Measurements from ENCODE around the gene CALM1.
A peak's percentile ranks its signal among the peaks of the same experiment; 100 is the strongest.

Gene CALM1

GRCh38 chr14:90383126-90383730 is 13.6 kb upstream of the CALM1 start:
- H3K4me3 ChIP-seq (ENCODE audit: low read depth, low read length): peak overlapping the region; percentile 68
- TF ChIP-seq, protein P1, sequence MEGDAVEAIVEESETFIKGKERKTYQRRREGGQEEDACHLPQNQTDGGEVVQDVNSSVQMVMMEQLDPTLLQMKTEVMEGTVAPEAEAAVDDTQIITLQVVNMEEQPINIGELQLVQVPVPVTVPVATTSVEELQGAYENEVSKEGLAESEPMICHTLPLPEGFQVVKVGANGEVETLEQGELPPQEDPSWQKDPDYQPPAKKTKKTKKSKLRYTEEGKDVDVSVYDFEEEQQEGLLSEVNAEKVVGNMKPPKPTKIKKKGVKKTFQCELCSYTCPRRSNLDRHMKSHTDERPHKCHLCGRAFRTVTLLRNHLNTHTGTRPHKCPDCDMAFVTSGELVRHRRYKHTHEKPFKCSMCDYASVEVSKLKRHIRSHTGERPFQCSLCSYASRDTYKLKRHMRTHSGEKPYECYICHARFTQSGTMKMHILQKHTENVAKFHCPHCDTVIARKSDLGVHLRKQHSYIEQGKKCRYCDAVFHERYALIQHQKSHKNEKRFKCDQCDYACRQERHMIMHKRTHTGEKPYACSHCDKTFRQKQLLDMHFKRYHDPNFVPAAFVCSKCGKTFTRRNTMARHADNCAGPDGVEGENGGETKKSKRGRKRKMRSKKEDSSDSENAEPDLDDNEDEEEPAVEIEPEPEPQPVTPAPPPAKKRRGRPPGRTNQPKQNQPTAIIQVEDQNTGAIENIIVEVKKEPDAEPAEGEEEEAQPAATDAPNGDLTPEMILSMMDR (IDR thresholded peaks at IDR 0.05; ENCODE audit: control insufficient read depth, extremely low read depth, insufficient read depth): 0 out of 2 replicates have a peak, but pooled peaks have one; percentile 2
- peak; percentile 96 for DNase-seq (ENCODE audit: low read depth)

- H3K4me3 ChIP-seq (ENCODE audit: low read depth, low read length): peak overlapping the region; percentile 33
- DNase-seq (ENCODE audit: low read depth): no peak
- TF ChIP-seq, protein P1 (IDR thresholded peaks at IDR 0.05; ENCODE audit: control insufficient read depth, extremely low read depth, insufficient read depth): no peak
Observed at GRCh38 chr14:90383731-90384542, 12.9 kb upstream of the CALM1 start.

GRCh38 chr14:90384543-90384911 is 12.3 kb upstream of the CALM1 start:
- no peak for DNase-seq (ENCODE audit: low read depth)
- H3K4me3 ChIP-seq (ENCODE audit: low read depth, low read length): no peak overlapping the region
- TF ChIP-seq, protein P1 (IDR thresholded peaks at IDR 0.05; ENCODE audit: control insufficient read depth, extremely low read depth, insufficient read depth): no peak

- no peak overlapping the region for H3K4me3 ChIP-seq (ENCODE audit: low read depth, low read length)
- TF ChIP-seq, protein P1 (IDR thresholded peaks at IDR 0.05; ENCODE audit: control insufficient read depth, extremely low read depth, insufficient read depth): no peak
- no peak for DNase-seq (ENCODE audit: low read depth)
Observed at GRCh38 chr14:90386321-90386720, 10.5 kb upstream of the CALM1 start.

- TF ChIP-seq, protein P1 (IDR thresholded peaks at IDR 0.05; ENCODE audit: control insufficient read depth, extremely low read depth, insufficient read depth): no peak
- no peak overlapping the region for H3K4me3 ChIP-seq (ENCODE audit: low read depth, low read length)
- DNase-seq (ENCODE audit: low read depth): no peak
Observed at GRCh38 chr14:90387206-90387760, 9.5 kb upstream of the CALM1 start.

GRCh38 chr14:90388437-90388836 is 8.4 kb upstream of the CALM1 start:
- no peak overlapping the region for H3K4me3 ChIP-seq (ENCODE audit: low read depth, low read length)
- TF ChIP-seq, protein P1 (IDR thresholded peaks at IDR 0.05; ENCODE audit: control insufficient read depth, extremely low read depth, insufficient read depth): no peak
- no peak for DNase-seq (ENCODE audit: low read depth)
